Colonic mucosa (tissue), 4 donors: ENCODE measurements around the gene TTC17. TPM values are rescaled to one million over a fixed set of nuclear protein-coding genes. Genes with fewer than 3 reads are reported as not detected.

Experiments used
- DNase-seq: peaks from one replicate; pipeline ENCODE4 v3.0.0-alpha.2; 2020
- H3K27ac ChIP-seq: fragments of 200-600 bp; one replicate; pipeline ENCODE4 v1.8.0; 2021
- H3K27me3 ChIP-seq: fragments of 200-600 bp; one replicate; pipeline ENCODE4 v1.8.0; 2021
- H3K36me3 ChIP-seq: fragments of 200-600 bp; one replicate; pipeline ENCODE4 v1.8.0; 2021
- H3K4me1 ChIP-seq: fragments of 200-600 bp; one replicate; pipeline ENCODE4 v1.8.0; 2021; ENCODE audit warnings: mild to moderate bottlenecking
- H3K4me3 ChIP-seq: fragments of 200-600 bp; one replicate; pipeline ENCODE4 v1.8.0; 2021
- H3K9ac ChIP-seq, 2 donors: one replicate each; pipeline ENCODE4 v1.7.0; 2013; ENCODE audit warnings: control low read depth in 2 of 2, low read depth in 2 of 2, low read length in 2 of 2
- H3K9me3 ChIP-seq: fragments of 200-600 bp; one replicate; pipeline ENCODE4 v1.8.0; 2021
- CTCF ChIP-seq: fragments of 200-600 bp; IDR thresholded peaks from one replicate; pipeline ENCODE4 v1.8.0; 2022; ENCODE audit warnings: antibody characterized with exemption, mild to moderate bottlenecking
- intact Hi-C: fragments of 100-400 bp; cut with DNase I; formaldehyde crosslinking; loops from one replicate; pipeline ENCODE4 v1.14.1; 2022
- total RNA-seq, 2 donors: library from RNA; stranded (reverse); fragmentation: NEBNext Ultra II Directional in 1 of 2; extraction: Animal tissue kit (Norgen Biotek cat#: 25700) in 1 of 2; gene quantifications; one replicate each; pipeline ENCODE4 v1.2.1, GENCODE V29; 2021
- donor health status: healthy.
- donor health status: DM: no; HTN: no; CAD: no.
- donor health status: DM: no; HTN: no; CAD: no.

The TTC17 gene
- total RNA-seq, 2 donors from 2014 or later = 48.6 to 56.5 TPM

- no peaks in the 10 kb centered on the region for H3K27me3 ChIP-seq
- H3K9ac ChIP-seq = no peak overlapping the region
- no peaks in the 10 kb centered on the region for H3K36me3 ChIP-seq
- no peak overlapping the region for H3K4me3 ChIP-seq
- no peaks in the 10 kb centered on the region for H3K9me3 ChIP-seq
- H3K27ac ChIP-seq = no peak overlapping the region
- no peak for TF ChIP-seq CTCF
- H3K4me1 ChIP-seq = no peaks in the 10 kb centered on the region
- intact Hi-C loops = no loop called here
- DNase-seq = no peak
Measured at GRCh38 chr11:43532041-43532440, 173.3 kb downstream of the TTC17 start.

- Histone ChIP-seq H3K4me1 (no peaks in the 10 kb centered on the region), H3K27me3 (no peaks in the 10 kb centered on the region), H3K9me3 (no peaks in the 10 kb centered on the region), H3K27ac (no peak overlapping the region), H3K4me3 (no peak overlapping the region), H3K9ac (no peak overlapping the region), H3K36me3 (no peaks in the 10 kb centered on the region)
- DNase-seq = no peak
- intact Hi-C loops = no loop called here
- TF ChIP-seq CTCF = no peak
Measured at GRCh38 chr11:43537833-43538615, 179.3 kb downstream of the TTC17 start.

- Histone ChIP-seq H3K4me1 (no peaks in the 10 kb centered on the region), H3K9ac (no peak overlapping the region), H3K9me3 (no peaks in the 10 kb centered on the region), H3K27ac (no peak overlapping the region), H3K4me3 (no peak overlapping the region), H3K27me3 (no peaks in the 10 kb centered on the region), H3K36me3 (no peaks in the 10 kb centered on the region)
- intact Hi-C loops = no loop called here
- TF ChIP-seq CTCF = no peak
- no peak for DNase-seq
Measured at GRCh38 chr11:43541993-43542392, 183.3 kb downstream of the TTC17 start.

GRCh38 chr11:43542750-43543712, 184.3 kb downstream of the TTC17 start:
- H3K9me3 ChIP-seq = no peaks in the 10 kb centered on the region
- no peaks in the 10 kb centered on the region for H3K36me3 ChIP-seq
- no peak overlapping the region for H3K4me3 ChIP-seq
- intact Hi-C loops = no loop called here
- TF ChIP-seq CTCF = no peak
- no peak overlapping the region for H3K9ac ChIP-seq
- H3K27ac ChIP-seq = no peak overlapping the region
- no peaks in the 10 kb centered on the region for H3K4me1 ChIP-seq
- DNase-seq = no peak
- no peaks in the 10 kb centered on the region for H3K27me3 ChIP-seq

Other genes starting within 250 kb of the TTC17 start
- gene API5, start 46.9 kb upstream of the TTC17 start, total RNA-seq = 10 to 100 TPM; 86.4 to 98.0 TPM